ENCODE measurements around the gene SNX11.

Gene SNX11

DNA sequence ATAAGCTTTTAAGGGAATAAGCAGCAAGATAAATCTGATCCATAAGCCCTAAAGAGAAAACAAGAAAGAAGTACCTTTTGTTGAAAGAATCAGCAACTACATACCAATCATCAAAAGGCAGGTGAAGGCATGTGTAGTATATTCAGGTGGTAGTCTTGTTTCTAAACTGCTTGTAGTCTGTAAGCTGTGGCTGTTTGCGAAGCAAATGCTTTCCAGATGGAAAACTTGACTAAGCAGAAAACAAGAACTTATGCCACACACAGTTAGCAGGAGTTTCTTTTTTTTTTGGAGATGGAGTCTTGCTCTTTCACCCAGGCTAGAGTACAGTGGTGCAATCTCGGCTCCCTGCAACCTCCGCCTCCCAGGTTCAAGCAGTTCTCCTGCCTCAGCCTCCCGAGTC, 12.0 kb upstream of the SNX11 start:
- no peak for DNase-seq (ENCODE audit: low spot score)

GRCh38 chr17:48100160-48100559, 7.4 kb upstream of the SNX11 start:
- no peak for DNase-seq (ENCODE audit: low spot score)

DNA sequence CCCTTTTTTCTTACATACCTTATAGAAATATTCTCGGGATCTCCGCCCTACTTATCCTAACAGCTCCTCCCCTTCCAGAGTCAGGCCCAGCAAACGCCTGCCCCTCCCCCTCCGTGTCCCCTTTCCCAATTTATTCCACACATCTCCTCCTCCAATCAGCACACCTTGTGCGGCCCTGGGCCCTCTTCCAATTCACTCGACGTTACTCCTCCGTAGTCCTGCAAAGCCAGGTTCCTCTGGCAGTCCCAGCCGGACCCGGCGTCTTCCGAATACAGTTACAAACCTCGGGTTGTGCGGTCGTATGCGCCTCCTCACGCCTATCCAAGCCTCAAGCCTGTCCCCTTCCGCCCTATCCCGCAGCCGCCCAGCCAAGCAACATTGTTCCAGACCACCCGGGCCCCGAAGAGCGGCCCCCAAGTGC, 7.0 kb upstream of the SNX11 start:
- no peak for DNase-seq (ENCODE audit: low spot score)

GRCh38 chr17:48101012-48101720, 6.4 kb upstream of the SNX11 start, which contains the start of gene CBX1:
TSS of gene CBX1 (minus strand) at chr17:48101478. CDS start at chr17:48077004, 24,474 bp downstream.
- DNase-seq (ENCODE audit: low spot score): peak; percentile 94

GRCh38 chr17:48102043-48102750, 5.4 kb upstream of the SNX11 start:
- DNase-seq (ENCODE audit: low spot score): no peak

GRCh38 chr17:48102798-48103715, 4.5 kb upstream of the SNX11 start:
- peak; percentile 10 for DNase-seq (ENCODE audit: low spot score)

- no peak for DNase-seq (ENCODE audit: low spot score)
Measured at GRCh38 chr17:48104440-48104839, 3.1 kb upstream of the SNX11 start.

DNA sequence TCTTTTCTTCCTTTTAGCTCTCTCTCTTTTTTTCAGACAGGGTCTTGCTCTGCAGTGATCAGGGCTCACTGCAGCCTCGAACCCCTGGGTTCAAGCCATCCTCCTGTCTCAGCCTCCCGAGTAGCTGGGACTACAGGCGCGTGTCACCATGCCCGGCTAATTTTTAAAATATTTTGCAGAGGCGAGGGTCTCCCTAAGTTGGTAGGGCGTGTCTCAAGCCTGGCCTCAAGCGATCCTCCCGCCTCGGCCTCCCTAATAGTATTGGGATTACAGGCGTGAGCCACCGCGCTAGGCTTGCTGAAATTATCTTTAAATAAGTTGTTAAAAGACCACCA, 797 bp upstream of the SNX11 start:
- no peak for DNase-seq (ENCODE audit: low spot score)

DNA sequence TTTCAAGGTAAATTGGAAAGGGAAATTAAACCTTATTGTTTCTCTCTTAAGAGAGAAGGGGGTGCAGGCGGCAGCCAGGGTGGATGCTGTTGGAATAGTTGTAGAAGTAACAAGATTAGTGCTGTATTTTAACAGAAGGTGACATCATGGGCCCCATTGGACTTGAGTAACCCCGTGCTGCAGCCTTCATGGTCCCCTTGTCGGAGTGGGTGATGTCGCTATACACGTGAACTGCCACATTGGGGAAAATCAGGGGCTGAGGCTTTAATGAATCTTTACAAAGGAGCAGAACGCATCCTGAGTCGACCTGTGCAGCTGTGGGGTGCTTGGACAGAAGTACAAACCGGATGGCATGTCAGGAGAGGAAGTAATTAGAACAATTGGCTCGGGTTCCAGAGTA, 3.2 kb downstream of the SNX11 start:
- no peak for DNase-seq (ENCODE audit: low spot score)

GRCh38 chr17:48111937-48112241, 4.3 kb downstream of the SNX11 start:
- DNase-seq (ENCODE audit: low spot score): no peak

DNA sequence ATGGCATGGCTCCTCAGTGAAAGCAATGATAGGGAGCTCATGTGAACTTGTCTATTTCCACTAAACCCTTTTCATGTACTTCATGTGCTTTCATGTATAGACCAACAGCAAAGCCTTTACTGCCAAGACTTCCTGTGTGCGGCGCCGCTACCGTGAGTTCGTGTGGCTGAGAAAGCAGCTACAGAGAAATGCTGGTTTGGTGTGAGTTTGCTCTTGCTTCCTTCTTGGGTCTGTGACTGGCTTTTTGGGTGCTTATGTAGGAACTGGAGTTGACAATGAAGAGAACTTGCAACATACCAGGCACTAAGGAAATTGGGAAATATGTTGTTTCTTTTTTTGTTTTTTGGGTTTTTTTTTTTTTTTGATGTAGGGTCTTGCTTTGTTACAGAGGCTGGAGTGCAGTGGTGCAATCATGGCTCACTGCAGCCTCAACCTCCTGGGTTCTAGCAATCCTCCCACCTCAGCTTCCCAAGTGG, 5.7 kb downstream of the SNX11 start:
- peak; percentile 56 for DNase-seq (ENCODE audit: low spot score)

DNA sequence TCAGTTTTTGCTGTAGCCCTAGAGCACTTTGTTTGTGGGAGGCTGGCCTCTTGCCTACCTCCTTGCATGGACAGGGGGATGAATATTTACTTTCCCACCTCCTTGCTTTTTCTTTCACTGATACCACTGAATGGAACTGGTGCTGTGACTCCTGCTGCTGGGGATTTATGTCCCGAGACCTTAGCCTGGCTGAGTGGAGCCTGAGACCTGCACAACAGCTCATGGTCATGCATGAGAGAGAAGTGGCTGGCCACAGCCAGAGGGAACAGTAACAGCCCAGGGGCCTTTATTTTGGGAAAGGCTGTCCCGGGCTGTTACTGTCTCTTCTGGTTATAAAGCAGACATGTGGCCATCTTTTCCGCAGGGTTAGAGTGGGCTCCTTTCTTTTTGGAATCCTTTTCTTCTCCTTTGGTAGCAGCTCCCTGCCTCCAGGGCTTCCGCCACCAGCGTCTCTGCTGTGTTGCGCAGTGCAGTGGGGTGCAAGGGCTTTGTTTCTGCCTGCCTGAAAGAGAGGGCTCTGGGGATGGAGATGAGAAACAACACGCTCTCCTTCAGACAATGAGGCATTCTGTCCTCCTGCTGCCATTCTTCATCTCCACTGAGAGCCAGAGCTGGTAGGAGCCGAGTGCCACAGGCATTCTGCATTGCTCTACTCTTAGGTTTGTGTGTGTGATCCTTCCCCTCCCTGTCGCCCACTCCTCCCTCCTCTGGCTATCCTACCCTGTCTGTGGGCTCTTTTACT, 14.5 kb downstream of the SNX11 start:
- no peak for DNase-seq (ENCODE audit: low spot score)

- no peak for DNase-seq (ENCODE audit: low spot score)
Measured at GRCh38 chr17:48122665-48123045, 15.1 kb downstream of the SNX11 start.

DNA sequence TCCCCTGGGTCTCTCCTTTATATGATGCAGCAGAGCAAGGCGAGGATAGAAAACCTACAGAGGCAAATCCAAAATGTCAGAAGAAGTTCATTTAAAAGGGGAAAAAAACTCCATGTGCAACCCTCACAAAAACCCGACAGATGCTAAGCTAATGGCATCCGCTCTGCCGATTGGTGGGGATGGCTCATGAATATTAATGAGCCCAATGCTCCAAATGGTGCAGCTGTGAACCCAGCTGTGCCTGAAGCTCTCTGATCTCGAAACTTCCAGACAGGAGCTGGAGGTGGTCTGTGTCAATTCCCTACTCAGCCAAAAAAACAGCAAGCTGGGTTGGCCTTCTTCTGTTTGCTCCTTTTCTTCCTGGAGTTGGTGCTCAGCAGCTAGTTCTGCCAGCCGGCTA, 15.5 kb downstream of the SNX11 start:
- no peak for DNase-seq (ENCODE audit: low spot score)

DNA sequence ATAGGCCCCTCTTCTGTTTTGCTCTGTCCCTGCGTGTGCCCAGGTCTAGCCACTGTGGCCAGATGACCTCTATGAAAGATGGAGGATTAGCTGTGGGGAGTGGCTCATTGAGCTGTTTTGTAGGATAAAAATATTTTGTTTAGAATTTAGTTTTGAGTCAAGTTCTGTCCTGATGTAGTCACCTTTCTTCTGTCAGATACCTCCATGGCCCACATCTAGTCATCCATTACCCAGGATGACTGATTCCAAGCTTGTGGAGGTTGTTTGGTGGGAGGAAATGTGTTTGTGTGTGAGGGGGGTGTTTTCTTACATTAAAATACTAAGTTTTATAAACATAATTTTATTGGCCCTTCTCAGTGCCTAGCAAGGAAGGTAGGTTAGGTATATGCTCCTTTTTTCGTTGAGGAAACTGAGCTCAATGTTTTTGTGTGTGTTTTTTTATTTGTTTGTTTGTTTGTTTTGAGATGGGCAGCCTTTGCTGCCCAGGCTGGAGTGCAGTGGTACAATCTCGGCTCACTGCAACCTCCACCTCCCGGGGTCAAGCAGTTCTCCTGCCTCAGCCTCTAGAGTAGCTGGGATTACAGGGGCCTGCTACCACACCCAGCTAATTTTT, 16.3 kb downstream of the SNX11 start:
- no peak for DNase-seq (ENCODE audit: low spot score)

DNA sequence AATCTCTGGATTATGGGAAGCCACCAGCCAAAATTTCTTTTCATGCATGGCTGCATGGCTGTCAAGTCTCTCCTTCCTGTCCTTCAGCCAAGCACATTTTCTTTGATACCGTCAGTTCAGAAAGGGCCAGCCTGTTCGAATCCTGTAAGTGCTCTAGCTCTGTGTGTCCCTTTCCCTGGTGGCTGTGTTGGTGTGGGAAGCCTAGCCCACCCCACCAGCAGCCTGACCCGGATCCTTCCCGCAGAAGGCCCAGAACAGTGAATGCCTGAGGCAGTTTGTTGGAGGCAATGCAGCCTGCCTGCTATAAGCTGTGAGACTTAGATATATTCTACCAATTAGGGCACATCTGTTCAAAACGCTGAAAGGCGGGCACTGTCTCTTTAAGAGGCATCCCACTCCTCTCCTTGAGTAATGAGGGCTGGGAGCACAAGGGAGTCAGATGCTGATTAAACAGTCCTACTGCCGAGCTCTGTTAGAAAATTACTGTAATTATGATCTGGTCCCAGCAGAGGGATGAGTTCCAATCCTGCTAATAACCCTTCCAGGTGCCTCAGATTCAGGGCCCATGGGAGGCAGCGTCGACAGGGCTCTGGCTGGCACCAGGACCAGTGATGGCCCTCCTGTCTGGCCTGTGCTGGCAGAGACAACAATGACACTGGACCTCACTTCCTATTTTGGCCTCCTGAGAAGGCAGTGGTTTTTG, 18.4 kb downstream of the SNX11 start:
- no peak for DNase-seq (ENCODE audit: low spot score)

DNA sequence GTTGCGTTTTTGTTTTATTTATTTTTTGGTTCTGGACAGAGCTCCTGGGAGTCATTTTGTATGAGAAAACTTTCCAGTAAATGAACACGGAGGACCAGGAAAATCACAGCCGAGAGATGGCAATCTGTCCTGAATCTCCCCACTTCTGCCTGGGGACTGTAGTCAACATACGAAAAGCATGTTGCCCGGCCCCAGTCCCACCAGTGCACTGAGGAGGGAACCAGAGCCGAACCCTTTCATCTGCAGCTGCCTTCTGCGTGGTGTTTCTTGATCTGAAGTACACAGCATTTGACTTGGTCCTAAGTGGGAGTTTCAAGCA, 18.9 kb downstream of the SNX11 start:
- no peak for DNase-seq (ENCODE audit: low spot score)

GRCh38 chr17:48127371-48128051, 19.9 kb downstream of the SNX11 start:
- no peak for DNase-seq (ENCODE audit: low spot score)

DNA sequence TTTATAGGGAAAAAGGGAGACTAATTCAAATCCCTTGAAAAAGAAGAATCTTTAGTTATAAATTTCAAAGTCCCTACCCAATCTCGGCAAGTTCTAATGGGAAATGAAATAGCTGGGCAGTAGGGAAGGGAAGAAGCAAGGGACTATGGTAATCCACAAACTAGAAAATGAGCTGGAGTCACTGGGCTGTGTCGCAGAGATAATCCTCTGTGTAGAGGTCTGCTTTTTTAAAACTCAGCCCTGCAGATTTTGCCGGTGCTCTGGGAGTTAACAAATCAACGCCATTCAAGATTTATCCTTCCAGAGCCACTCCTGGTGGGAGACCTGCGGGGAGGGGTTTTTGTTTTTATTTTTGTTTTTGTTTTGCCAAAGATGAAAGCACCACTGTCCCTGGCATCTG, 20.8 kb downstream of the SNX11 start:
- no peak for DNase-seq (ENCODE audit: low spot score)

DNA sequence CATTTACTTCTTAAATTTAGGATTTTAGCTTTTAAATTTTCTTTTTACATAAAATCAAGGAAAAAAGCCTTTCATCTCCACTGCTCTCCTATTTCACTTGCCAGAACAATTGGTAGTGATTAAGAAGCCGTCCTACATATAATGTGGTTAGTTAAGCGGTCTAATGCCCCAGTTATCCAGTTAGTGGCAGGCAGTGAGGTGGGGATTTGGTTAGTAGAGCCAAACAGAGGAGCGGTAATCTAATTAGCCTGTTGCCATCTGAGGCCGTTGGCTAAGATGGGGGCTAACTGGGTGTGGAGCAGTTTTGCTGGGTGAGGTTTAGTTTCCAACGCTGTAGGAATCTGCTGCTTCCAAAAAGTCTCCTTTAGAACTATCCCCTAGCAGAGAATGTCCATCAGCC, 22.4 kb downstream of the SNX11 start:
- DNase-seq (ENCODE audit: low spot score): no peak
